GM12878 (cell line): Measurements from ENCODE around the gene MAST4. TPM values are rescaled to one million over a fixed set of nuclear protein-coding genes. Genes with fewer than 3 reads are reported as not detected.

Source experiments
- BHLHE40 ChIP-seq, 2 experiments: fragments of 450-650 bp in 1 of 2; IDR thresholded peaks; 2 replicates each; pipeline ENCODE4 v1.6.1; 2011 to 2017; ENCODE audit warnings: low read depth in 2 of 2, borderline replicate concordance in 1 of 2, improper control_type of control experiment in 1 of 2, low read length in 1 of 2, mild to moderate bottlenecking in 1 of 2
- BRCA1 ChIP-seq: IDR thresholded peaks from 2 replicates; pipeline ENCODE4 v1.6.1; 2011; ENCODE audit warnings: low read depth, low read length, improper control_type of control experiment
- CBX5 ChIP-seq: sonication (generic); IDR thresholded peaks from 2 replicates; pipeline ENCODE4 v1.6.1; 2016; ENCODE audit warnings: low read depth, moderate library complexity, mild to moderate bottlenecking, inconsistent platforms
- EP300 ChIP-seq, 2 experiments: fragments of 150-350 bp in 1 of 2; IDR thresholded peaks; 2 replicates each; pipeline ENCODE4 v1.6.1; 2011 to 2012; ENCODE audit warnings: low read depth in 2 of 2, low read length in 2 of 2, borderline replicate concordance in 1 of 2, improper control_type of control experiment in 1 of 2, inconsistent platforms in 1 of 2; ENCODE audit not compliant: control insufficient read depth in 1 of 2
- FOS ChIP-seq: IDR thresholded peaks from 3 replicates; pipeline ENCODE4 v1.6.1; 2011; ENCODE audit warnings: borderline replicate concordance; ENCODE audit not compliant: insufficient read length; ENCODE audit errors: extremely low read depth
- GABPA ChIP-seq: IDR thresholded peaks from 2 replicates; pipeline ENCODE4 v1.6.1; 2014; ENCODE audit warnings: antibody characterized with exemption, low read depth, mild to moderate bottlenecking, inconsistent platforms
- MEF2B ChIP-seq: fragments of 450-650 bp; IDR thresholded peaks from 2 replicates; pipeline ENCODE4 v1.6.1; 2018; ENCODE audit warnings: mild to moderate bottlenecking, moderate library complexity; ENCODE audit not compliant: partially characterized antibody, poor library complexity, severe bottlenecking
- PBX3 ChIP-seq: IDR thresholded peaks from 2 replicates; pipeline ENCODE4 v1.6.1; 2011; ENCODE audit warnings: mild to moderate bottlenecking, low read depth, low read length, moderate library complexity; ENCODE audit not compliant: insufficient replicate concordance
- SIX5 ChIP-seq: IDR thresholded peaks from 2 replicates; pipeline ENCODE4 v1.6.1; 2011; ENCODE audit warnings: mild to moderate bottlenecking, low read depth, low read length, moderate library complexity; ENCODE audit not compliant: severe bottlenecking
- STAT3 ChIP-seq: IDR thresholded peaks from 2 replicates; pipeline ENCODE4 v1.6.1; 2011; ENCODE audit warnings: low read depth, low read length, improper control_type of control experiment
- WRNIP1 ChIP-seq: IDR thresholded peaks from 2 replicates; pipeline ENCODE4 v1.6.1; 2011; ENCODE audit warnings: low read depth, low read length, improper control_type of control experiment, borderline replicate concordance
- ZBTB33 ChIP-seq: fragments of 450-650 bp; IDR thresholded peaks from 2 replicates; pipeline ENCODE4 v1.6.1; 2017; ENCODE audit warnings: mild to moderate bottlenecking
- ZNF207 ChIP-seq: fragments of 450-650 bp; IDR thresholded peaks from 2 replicates; pipeline ENCODE4 v1.6.1; 2014; ENCODE audit warnings: antibody characterized with exemption, mild to moderate bottlenecking, borderline replicate concordance
- ZNF687 ChIP-seq: fragments of 450-650 bp; IDR thresholded peaks from 2 replicates; pipeline ENCODE4 v1.6.1; 2017; ENCODE audit warnings: mild to moderate bottlenecking, moderate library complexity
- ZSCAN29 ChIP-seq: fragments of 450-650 bp; IDR thresholded peaks from 2 replicates; pipeline ENCODE4 v1.6.1; 2017; ENCODE audit warnings: mild to moderate bottlenecking, moderate library complexity
- polyA plus RNA-seq, 11 experiments: library from polyadenylated mRNA; depleted of rRNA in 4 of 11; unstranded in 6 of 11; stranded (reverse) in 5 of 11; fragments of >200 nt; fragmentation: Nextera tagmentation in 4 of 11; fragmentation: Illumina TruSeq in 1 of 11; extraction: Ambion mirVana in 4 of 11; extraction: Trizol in 1 of 11; gene quantifications; 1 replicate in 1 of 11; 2 replicates in 10 of 11; pipeline versions ENCODE4 v1.2.1 to v1.2.3, GENCODE V29; 2011 to 2016; ENCODE audit warnings: inconsistent platforms in 2 of 11, missing spikeins in 2 of 11, low read depth in 1 of 11
- total RNA-seq, 4 experiments: library from RNA; depleted of rRNA in 3 of 4; stranded (reverse); fragments of >200 nt in 3 of 4; fragmentation: Illumina TruSeq in 1 of 4; extraction: Trizol in 1 of 4; gene quantifications; 2 replicates each; pipeline versions ENCODE4 v1.2.1 to v1.2.3, GENCODE V29; 2013 to 2021
- TF ChIP-seq, protein P1 (sequence below): fragments of 450-650 bp; IDR thresholded peaks from 2 replicates; pipeline ENCODE4 v1.6.1; 2016; ENCODE audit warnings: mild to moderate bottlenecking
- TF ChIP-seq, protein P2 (sequence below), 3 experiments: IDR thresholded peaks in 2 of 3; conservative IDR thresholded peaks in 1 of 3; 2 replicates each; pipeline ENCODE4 v1.5.1; 2011; ENCODE audit warnings: low read depth in 3 of 3, low read length in 3 of 3, mild to moderate bottlenecking in 3 of 3, control low read depth in 2 of 3, moderate library complexity in 2 of 3, inconsistent platforms in 1 of 3, mixed read lengths in 1 of 3; ENCODE audit not compliant: control insufficient read depth in 2 of 3, insufficient read depth in 1 of 3; ENCODE audit errors: extremely low read depth in 1 of 3

The MAST4 gene
- total and polyA plus RNA-seq, 10 of the 15 experiments (the other 5 are each of a cell fraction or from before 2014, with no cell fraction given), result 0.02 to 1.6 (median 0.29) TPM; not detected in 1

- no peak for TF ChIP-seq BHLHE40 (IDR thresholded peaks at IDR 0.05; ENCODE audit: borderline replicate concordance in 1 of 2, low read depth in 2 of 2, low read length in 1 of 2)
- no peak for TF ChIP-seq ZBTB33
- TF ChIP-seq PBX3, result peak; percentile 97
- TF ChIP-seq ZNF207, result no peak
- no peak for TF ChIP-seq EP300 (IDR thresholded peaks at IDR 0.05; ENCODE audit: borderline replicate concordance in 1 of 2, control insufficient read depth in 1 of 2, low read depth in 2 of 2, low read length in 2 of 2)
- TF ChIP-seq STAT3, result no peak
- no peak for TF ChIP-seq WRNIP1
- no peak for TF ChIP-seq CBX5
- TF ChIP-seq ZNF687, result no peak
- no peak for TF ChIP-seq SIX5
- no peak for TF ChIP-seq BRCA1
- peak; percentile 19 for TF ChIP-seq FOS
- TF ChIP-seq MEF2B, result no peak
- TF ChIP-seq ZSCAN29, result no peak
- TF ChIP-seq GABPA, result no peak
- TF ChIP-seq, protein P1, sequence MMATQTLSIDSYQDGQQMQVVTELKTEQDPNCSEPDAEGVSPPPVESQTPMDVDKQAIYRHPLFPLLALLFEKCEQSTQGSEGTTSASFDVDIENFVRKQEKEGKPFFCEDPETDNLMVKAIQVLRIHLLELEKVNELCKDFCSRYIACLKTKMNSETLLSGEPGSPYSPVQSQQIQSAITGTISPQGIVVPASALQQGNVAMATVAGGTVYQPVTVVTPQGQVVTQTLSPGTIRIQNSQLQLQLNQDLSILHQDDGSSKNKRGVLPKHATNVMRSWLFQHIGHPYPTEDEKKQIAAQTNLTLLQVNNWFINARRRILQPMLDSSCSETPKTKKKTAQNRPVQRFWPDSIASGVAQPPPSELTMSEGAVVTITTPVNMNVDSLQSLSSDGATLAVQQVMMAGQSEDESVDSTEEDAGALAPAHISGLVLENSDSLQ, result peak; percentile 97
- TF ChIP-seq, protein P2, sequence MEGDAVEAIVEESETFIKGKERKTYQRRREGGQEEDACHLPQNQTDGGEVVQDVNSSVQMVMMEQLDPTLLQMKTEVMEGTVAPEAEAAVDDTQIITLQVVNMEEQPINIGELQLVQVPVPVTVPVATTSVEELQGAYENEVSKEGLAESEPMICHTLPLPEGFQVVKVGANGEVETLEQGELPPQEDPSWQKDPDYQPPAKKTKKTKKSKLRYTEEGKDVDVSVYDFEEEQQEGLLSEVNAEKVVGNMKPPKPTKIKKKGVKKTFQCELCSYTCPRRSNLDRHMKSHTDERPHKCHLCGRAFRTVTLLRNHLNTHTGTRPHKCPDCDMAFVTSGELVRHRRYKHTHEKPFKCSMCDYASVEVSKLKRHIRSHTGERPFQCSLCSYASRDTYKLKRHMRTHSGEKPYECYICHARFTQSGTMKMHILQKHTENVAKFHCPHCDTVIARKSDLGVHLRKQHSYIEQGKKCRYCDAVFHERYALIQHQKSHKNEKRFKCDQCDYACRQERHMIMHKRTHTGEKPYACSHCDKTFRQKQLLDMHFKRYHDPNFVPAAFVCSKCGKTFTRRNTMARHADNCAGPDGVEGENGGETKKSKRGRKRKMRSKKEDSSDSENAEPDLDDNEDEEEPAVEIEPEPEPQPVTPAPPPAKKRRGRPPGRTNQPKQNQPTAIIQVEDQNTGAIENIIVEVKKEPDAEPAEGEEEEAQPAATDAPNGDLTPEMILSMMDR (IDR thresholded peaks at IDR 0.05 in 2 of 3, conservative IDR thresholded peaks at IDR 0.05 in 1 of 3; ENCODE audit: control insufficient read depth in 2 of 3, extremely low read depth in 1 of 3, insufficient read depth in 1 of 3, low read depth in 3 of 3, low read length in 3 of 3), result no peak
These were observed at the start of gene MAST4 (continued) for GRCh38 chr5:66595756-66596635.
